ENCODE results near the gene ADAM8. TPM values are rescaled to one million over a fixed set of nuclear protein-coding genes. Genes with fewer than 3 reads are reported as not detected.

Gene ADAM8
- total and polyA plus RNA-seq, 2 of the 8 experiments (the other 6 are each of a cell fraction or from before 2014, with no cell fraction given), result 4.6 TPM

DNA sequence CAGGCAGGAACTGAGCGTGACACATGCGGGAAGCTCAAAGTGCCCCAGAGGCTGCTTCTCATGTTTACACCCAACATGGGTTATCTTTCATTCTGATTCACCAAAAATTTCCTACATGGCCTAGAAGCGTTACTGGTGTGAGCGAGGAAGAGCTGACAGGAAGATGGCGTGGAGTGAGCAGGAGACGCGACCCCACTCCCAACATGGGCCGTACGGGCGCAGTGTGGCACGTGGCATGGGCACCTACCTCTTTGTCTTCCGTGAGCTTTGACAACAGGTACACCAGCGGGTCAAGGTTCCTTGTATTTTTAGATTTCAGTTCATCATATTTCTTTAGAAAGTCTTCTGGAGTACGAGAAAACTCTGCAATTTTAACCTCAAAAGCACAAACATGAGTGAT, 23.1 kb upstream of the ADAM8 start (continued):
- TF ChIP-seq JUN (IDR thresholded peaks at IDR 0.05; ENCODE audit: low read depth, low read length) (no peak), TBP (IDR thresholded peaks at IDR 0.05; ENCODE audit: low read depth, low read length) (no peak)
